ENCODE data around the gene C6orf118.

C6orf118 gene

GRCh38 chr6:165245287-165245686 lies 64.1 kb downstream of the C6orf118 start:
- no peak overlapping the region for H3K4me3 ChIP-seq (ENCODE audit: low read depth, low read length)

GRCh38 chr6:165244524-165245247 lies 64.7 kb downstream of the C6orf118 start:
- no peak overlapping the region for H3K4me3 ChIP-seq (ENCODE audit: low read depth, low read length)

- H3K4me3 ChIP-seq (ENCODE audit: low read depth, low read length) = no peak overlapping the region
Observed at GRCh38 chr6:165243801-165244200, 65.6 kb downstream of the C6orf118 start.

GRCh38 chr6:165236326-165236725 lies 73.1 kb downstream of the C6orf118 start:
- H3K4me3 ChIP-seq (ENCODE audit: low read depth, low read length) = no peak overlapping the region

DNA sequence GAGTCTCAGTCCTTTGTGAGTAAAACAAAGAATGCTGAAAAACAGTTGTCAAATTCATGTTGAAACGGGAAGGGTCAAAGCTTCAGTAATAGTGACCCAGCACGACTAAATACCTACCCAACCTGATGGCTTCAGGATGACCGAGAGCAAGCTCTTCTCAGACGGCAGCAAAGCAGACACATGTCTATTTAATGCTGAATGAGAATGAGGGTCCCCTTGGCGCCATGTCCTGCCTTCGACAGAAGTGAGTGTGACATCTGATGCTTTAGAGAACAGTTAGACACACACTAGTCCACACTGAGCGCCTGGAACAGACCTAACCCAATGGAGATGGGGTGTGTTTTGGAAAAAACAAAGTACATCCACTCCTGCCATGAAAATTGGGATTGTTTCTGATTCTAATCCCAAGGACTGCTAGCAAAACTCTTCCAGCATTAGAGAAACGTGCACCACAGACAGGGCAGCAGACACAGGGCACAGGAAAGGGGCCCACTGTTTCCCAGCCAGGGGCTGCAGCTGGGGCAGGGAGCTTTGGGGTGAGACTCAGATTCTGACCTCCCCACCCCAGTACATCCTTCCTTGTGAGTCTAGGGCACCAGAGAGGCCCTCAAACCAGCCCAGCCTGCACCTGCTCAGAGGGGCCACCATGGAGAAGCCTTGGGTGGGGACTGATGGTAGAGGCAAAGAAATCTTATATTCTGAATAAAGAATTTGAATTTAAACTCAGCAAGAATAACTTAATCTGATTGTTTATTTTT lies 76.5 kb downstream of the C6orf118 start:
- no peak overlapping the region for H3K4me3 ChIP-seq (ENCODE audit: low read depth, low read length)

DNA sequence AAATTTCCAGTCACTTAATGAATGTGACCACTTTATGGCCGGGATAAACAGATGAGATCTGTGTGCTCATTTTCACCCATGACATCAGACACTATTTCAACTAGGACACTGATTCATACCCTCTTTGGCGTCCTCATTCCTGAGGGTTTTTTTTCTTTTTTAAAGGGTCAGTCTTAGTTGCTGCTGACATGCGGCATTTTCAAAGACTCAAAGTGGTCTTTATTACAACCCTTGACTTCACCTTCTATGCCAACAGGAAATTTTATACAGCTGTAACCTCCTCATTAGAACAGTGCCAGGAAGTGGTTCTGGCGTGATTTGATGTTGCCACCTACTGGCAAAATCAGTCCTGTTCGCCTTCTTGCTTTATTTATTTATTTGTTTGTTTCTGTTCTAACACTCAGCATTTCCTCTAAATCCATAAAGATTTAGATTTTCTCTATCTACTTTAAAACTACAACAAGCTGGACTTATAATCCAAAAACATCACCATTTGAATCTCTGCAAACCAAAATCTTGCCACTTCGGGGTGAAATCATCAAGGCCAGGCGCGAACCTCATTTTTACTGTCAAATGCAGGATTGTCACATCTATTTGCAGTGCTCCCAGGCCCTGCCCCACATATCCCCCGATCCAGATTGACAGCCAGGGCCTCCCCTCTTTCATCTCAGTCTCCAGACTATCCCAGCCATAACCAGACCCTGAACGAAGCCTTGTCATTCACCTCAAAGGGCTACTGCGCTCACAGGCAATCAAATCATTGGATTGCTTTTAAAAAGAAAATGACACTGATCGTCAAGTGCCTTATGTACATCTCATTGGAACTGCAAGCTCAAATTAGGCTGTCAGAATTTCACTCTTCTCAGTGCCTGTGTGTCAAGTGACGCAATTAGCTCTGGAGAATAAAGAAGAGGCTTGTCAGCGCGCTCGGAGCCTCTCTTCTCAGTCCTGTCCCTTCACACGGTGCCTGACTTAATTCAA lies 77.5 kb downstream of the C6orf118 start:
- H3K4me3 ChIP-seq (ENCODE audit: low read depth, low read length) = no peak overlapping the region

DNA sequence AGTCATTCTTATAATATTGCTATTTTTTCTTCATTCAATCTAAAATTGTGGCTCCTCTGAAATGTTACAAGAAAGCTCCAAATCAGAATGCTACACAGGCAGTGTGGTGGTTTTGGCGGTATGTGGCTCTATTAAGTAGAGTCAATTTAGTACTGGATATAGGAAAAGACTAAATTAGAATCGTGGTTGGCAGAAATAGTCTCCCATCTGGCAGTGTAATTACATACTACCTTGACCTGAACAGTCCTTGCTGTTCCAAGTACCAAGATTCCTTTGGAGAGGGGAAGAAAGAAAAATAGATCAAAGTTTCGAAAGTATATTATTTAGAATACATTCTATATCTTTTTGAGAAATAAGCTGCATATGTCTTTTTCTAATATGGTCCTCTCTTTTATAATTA lies 78.2 kb downstream of the C6orf118 start:
- H3K4me3 ChIP-seq (ENCODE audit: low read depth, low read length) = no peak overlapping the region

Measured in iPS-11a (cell line).